H1 (cell line): ENCODE data around the gene UGGT1. TPM values are rescaled to one million over a fixed set of nuclear protein-coding genes. Genes with fewer than 3 reads are reported as not detected.

Experiments
- CTCF ChIA-PET: fragments of 300-600 bp; sonication (Branson Sonifier 250); formaldehyde crosslinking; loops from one replicate; lab custom pipeline; 2021; ENCODE audit not compliant: partially characterized antibody; lab: Charles Lee
- POLR2A ChIA-PET: fragments of 300-600 bp; sonication (Branson Sonifier 250); formaldehyde crosslinking; loops from one replicate; lab custom pipeline; 2021; ENCODE audit warnings: inconsistent platforms; ENCODE audit not compliant: partially characterized antibody; lab: Charles Lee
- DNase-seq, 2 experiments: peaks; one replicate each; pipeline versions ENCODE4 v3.0.0 to v3.0.0-alpha.2; 2010 to 2022; ENCODE audit warnings: low spot score in 2 of 2, low read depth in 1 of 2, mixed read lengths in 1 of 2
- FAIRE-seq: peaks from 2 replicates; lab custom pipeline; 2011; peaks lifted over from hg19 to GRCh38; lab: Jason Lieb, UNC
- H2AFZ ChIP-seq: 2 replicates; pipeline ENCODE4 v1.8.1; 2012; ENCODE audit warnings: low read length, inconsistent platforms
- H2AK5ac ChIP-seq: 2 replicates; pipeline ENCODE4 v1.6.1; 2013; ENCODE audit warnings: low read depth, low read length
- H2BK120ac ChIP-seq: replicated peaks from 2 replicates; pipeline ENCODE3; 2013; ENCODE audit warnings: low read depth, low read length, inconsistent platforms
- H2BK12ac ChIP-seq: 2 replicates; pipeline ENCODE4 v1.6.1; 2013; ENCODE audit warnings: low read depth, low read length
- H2BK15ac ChIP-seq: 2 replicates; pipeline ENCODE4 v1.6.1; 2013; ENCODE audit warnings: low read length
- H2BK20ac ChIP-seq: 2 replicates; pipeline ENCODE4 v1.6.1; 2013; ENCODE audit warnings: low read length
- H2BK5ac ChIP-seq: 2 replicates; pipeline ENCODE4 v1.6.1; 2013; ENCODE audit warnings: low read depth, low read length
- H3K14ac ChIP-seq: 2 replicates; pipeline ENCODE4 v1.6.1; 2013; ENCODE audit warnings: inconsistent platforms; ENCODE audit not compliant: insufficient read length
- H3K18ac ChIP-seq: 2 replicates; pipeline ENCODE4 v1.6.1; 2013; ENCODE audit warnings: low read length; ENCODE audit errors: extremely low read depth
- H3K23ac ChIP-seq: 2 replicates; pipeline ENCODE4 v1.6.1; 2013; ENCODE audit warnings: inconsistent platforms; ENCODE audit not compliant: insufficient read length
- H3K23me2 ChIP-seq: 2 replicates; pipeline ENCODE4 v1.6.1; 2013; ENCODE audit warnings: low read depth, low read length
- H3K27ac ChIP-seq: 2 replicates; pipeline ENCODE4 v1.6.1; 2011; ENCODE audit warnings: low read depth, low read length, inconsistent platforms
- H3K27me3 ChIP-seq, 4 experiments: replicated peaks in 1 of 4; 1 replicate in 1 of 4; 2 replicates in 3 of 4; pipeline versions ENCODE4 v1.6.1 to v1.8.1; 2011 to 2013; ENCODE audit warnings: low read length in 3 of 4, mild to moderate bottlenecking in 3 of 4, inconsistent platforms in 2 of 4, mixed read lengths in 2 of 4, moderate library complexity in 1 of 4; ENCODE audit not compliant: control insufficient read depth in 3 of 4, insufficient read depth in 3 of 4; ENCODE audit errors: extremely low read depth in 1 of 4
- H3K36me3 ChIP-seq, 4 experiments: 2 replicates each; pipeline versions ENCODE4 v1.6.1 to v1.8.1; 2011 to 2013; ENCODE audit warnings: mild to moderate bottlenecking in 4 of 4, low read length in 3 of 4, moderate library complexity in 2 of 4, control low read depth in 1 of 4, inconsistent platforms in 1 of 4; ENCODE audit not compliant: insufficient read depth in 4 of 4, control insufficient read depth in 2 of 4
- H3K4ac ChIP-seq: replicated peaks from 2 replicates; pipeline ENCODE3; 2013; ENCODE audit warnings: low read length, low read depth, mixed read lengths, inconsistent platforms; ENCODE audit not compliant: insufficient read length
- H3K4me1 ChIP-seq, 4 experiments: replicated peaks in 1 of 4; 1 replicate in 1 of 4; 2 replicates in 3 of 4; pipeline versions ENCODE4 v1.6.1 to v1.8.1; 2011 to 2013; ENCODE audit warnings: low read length in 3 of 4, inconsistent platforms in 2 of 4, mixed read lengths in 1 of 4; ENCODE audit not compliant: insufficient read depth in 4 of 4, control insufficient read depth in 3 of 4
- H3K4me2 ChIP-seq, 2 experiments: 2 replicates each; pipeline versions ENCODE4 v1.6.1 to v1.8.1; 2011 to 2013; ENCODE audit warnings: low read depth in 2 of 2, low read length in 2 of 2, control low read depth in 1 of 2, inconsistent platforms in 1 of 2, mild to moderate bottlenecking in 1 of 2; ENCODE audit not compliant: insufficient read depth in 1 of 2
- H3K4me3 ChIP-seq, 4 experiments: fragments of 200-600, 300-600 bp in 1 of 4; sonication (generic), shearing (Covaris generic), sonication (Bioruptor Twin) in 1 of 4; 2 replicates each; pipeline versions ENCODE4 v1.5.1 to v1.8.1; 2011 to 2016; ENCODE audit warnings: low read length in 4 of 4, low read depth in 3 of 4, control low read depth in 2 of 4, inconsistent platforms in 2 of 4, mild to moderate bottlenecking in 2 of 4, mixed read lengths in 1 of 4, moderate library complexity in 1 of 4; ENCODE audit not compliant: insufficient read depth in 2 of 4; ENCODE audit errors: extremely low read depth in 1 of 4
- H3K56ac ChIP-seq: replicated peaks from 2 replicates; pipeline ENCODE3; 2013; ENCODE audit warnings: low read depth, mild to moderate bottlenecking, mixed read lengths, low read length, inconsistent platforms; ENCODE audit not compliant: insufficient read length
- H3K79me1 ChIP-seq: 2 replicates; pipeline ENCODE4 v1.6.1; 2013; ENCODE audit warnings: low read depth, low read length, control low read depth
- H3K79me2 ChIP-seq, 2 experiments: 2 replicates each; pipeline versions ENCODE4 v1.6.1 to v1.8.1; 2012 to 2013; ENCODE audit warnings: low read length in 2 of 2, mild to moderate bottlenecking in 2 of 2, inconsistent platforms in 1 of 2; ENCODE audit not compliant: insufficient read depth in 2 of 2, control insufficient read depth in 1 of 2
- H3K9ac ChIP-seq, 4 experiments: replicated peaks in 1 of 4; 1 replicate in 1 of 4; 2 replicates in 3 of 4; pipeline versions ENCODE4 v1.6.1 to v1.8.1; 2011 to 2013; ENCODE audit warnings: low read depth in 3 of 4, low read length in 3 of 4, control low read depth in 2 of 4, mild to moderate bottlenecking in 2 of 4, moderate library complexity in 2 of 4, inconsistent platforms in 1 of 4; ENCODE audit errors: extremely low read depth in 1 of 4
- H3K9me3 ChIP-seq, 2 experiments: 2 replicates each; pipeline versions ENCODE4 v1.6.1 to v1.8.1; 2012 to 2013; ENCODE audit warnings: mild to moderate bottlenecking in 2 of 2, moderate library complexity in 2 of 2, control low read depth in 1 of 2, inconsistent platforms in 1 of 2, low read depth in 1 of 2, low read length in 1 of 2, mixed read lengths in 1 of 2; ENCODE audit not compliant: insufficient read depth in 2 of 2
- H4K20me1 ChIP-seq, 2 experiments: replicated peaks in 1 of 2; 2 replicates each; pipeline versions ENCODE3 to v1.8.1; 2011 to 2013; ENCODE audit warnings: inconsistent platforms in 2 of 2, low read length in 2 of 2, mild to moderate bottlenecking in 1 of 2; ENCODE audit not compliant: insufficient read depth in 2 of 2, control insufficient read depth in 1 of 2
- H4K5ac ChIP-seq: 2 replicates; pipeline ENCODE4 v1.6.1; 2013; ENCODE audit warnings: low read length, low read depth, mixed read lengths, inconsistent platforms; ENCODE audit not compliant: insufficient read length
- H4K8ac ChIP-seq: 2 replicates; pipeline ENCODE4 v1.8.0; 2013; ENCODE audit warnings: mild to moderate bottlenecking, moderate library complexity, low read length, inconsistent platforms; ENCODE audit not compliant: insufficient read depth; ENCODE audit errors: extremely low read depth
- H4K91ac ChIP-seq: replicated peaks from 2 replicates; pipeline ENCODE3; 2013; ENCODE audit warnings: low read length, mixed read lengths, inconsistent platforms; ENCODE audit not compliant: insufficient read length
- NANOG ChIP-seq: IDR thresholded peaks from 2 replicates; pipeline ENCODE4 v1.6.1; 2011; ENCODE audit warnings: low read length, low read depth, mild to moderate bottlenecking, inconsistent platforms; ENCODE audit not compliant: insufficient read depth, poor library complexity, severe bottlenecking
- RAD21 ChIP-seq, 2 experiments: IDR thresholded peaks in 1 of 2; conservative IDR thresholded peaks in 1 of 2; 2 replicates each; pipeline ENCODE4 v1.6.1; 2011; ENCODE audit warnings: low read depth in 2 of 2, low read length in 2 of 2, improper control_type of control experiment in 1 of 2, inconsistent platforms in 1 of 2, mild to moderate bottlenecking in 1 of 2, moderate library complexity in 1 of 2
- SP2 ChIP-seq: IDR thresholded peaks from 2 replicates; pipeline ENCODE4 v1.6.1; 2012; ENCODE audit warnings: mild to moderate bottlenecking, low read length, inconsistent platforms
- TAF7 ChIP-seq: optimal IDR thresholded peaks from 2 replicates; pipeline ENCODE3; 2011; ENCODE audit warnings: low read depth, mild to moderate bottlenecking, inconsistent platforms, low read length, moderate library complexity, borderline replicate concordance
- TBP ChIP-seq: IDR thresholded peaks from 2 replicates; pipeline ENCODE4 v1.6.1; 2011; ENCODE audit warnings: low read depth, low read length, improper control_type of control experiment
- WGBS, 2 experiments: shearing (Covaris generic) in 1 of 2; methylation state at CpG; one replicate each; pipeline versions ENCODE4 v1.1.6 to v1.1.7; 2013 to 2015; ENCODE audit warnings: low lambda C conversion rate in 2 of 2, mixed read lengths in 2 of 2, inconsistent platforms in 1 of 2, low coverage in 1 of 2, missing lambda C conversion rate in 1 of 2; ENCODE audit not compliant: insufficient replicate concordance in 2 of 2, insufficient coverage in 1 of 2, insufficient read length in 1 of 2; ENCODE audit errors: extremely low coverage in 1 of 2, missing lambda C conversion rate in 1 of 2; 5-methylcytosine and 5-hydroxymethylcytosine counted together
- polyA plus RNA-seq, 7 experiments: library from polyadenylated mRNA; depleted of rRNA in 3 of 7; stranded (reverse) in 5 of 7; unstranded in 2 of 7; fragments of >200 nt in 5 of 7; fragments of 200-250 nt in 2 of 7; gene quantifications; 1 replicate in 5 of 7; 2 replicates in 1 of 7; 4 replicates in 1 of 7; pipeline versions ENCODE4 v1.2.1 to v1.2.3, GENCODE V29; 2011 to 2013; ENCODE audit warnings: missing spikeins in 2 of 7, mixed read lengths in 2 of 7
- total RNA-seq: library from RNA; stranded (reverse); fragmentation: NEBNext Ultra II Directional; extraction: Animal tissue kit (Norgen Biotek cat#: 25700); gene quantifications from 2 replicates; pipeline ENCODE4 v1.2.1, GENCODE V29; 2021

The UGGT1 gene
- total and polyA plus RNA-seq, 2 of the 8 experiments (the other 6 are each of a cell fraction or from before 2014, with no cell fraction given): 14.9 to 57.3 TPM

GRCh38 chr2:128178149-128178649, 87.2 kb downstream of the UGGT1 start:
- no peaks in the 10 kb centered on the region for H3K9me3 ChIP-seq
- no peak overlapping the region for H2BK5ac ChIP-seq
- H3K23ac ChIP-seq: no peak overlapping the region
- POLR2A ChIA-PET: no interaction called here
- no peak overlapping the region for H4K8ac ChIP-seq
- H3K79me2 ChIP-seq: no peaks in the 10 kb centered on the region
- CTCF ChIA-PET: interaction anchor here (0.6 to 2.0 kb wide), 10 partner anchors 9 to 1011 kb away, joined by 3 to 7 read pairs (median 4); no protein-coding TSS in a partner anchor
- no peak overlapping the region for H3K9ac ChIP-seq
- no peak overlapping the region for H3K27ac ChIP-seq
- no peaks in the 10 kb centered on the region for H3K4me1 ChIP-seq
- no peak overlapping the region for H2BK12ac ChIP-seq
- no peak for TF ChIP-seq NANOG
- no peak for TF ChIP-seq TBP
- TF ChIP-seq SP2: no peak
- no peak for TF ChIP-seq TAF7
- TF ChIP-seq RAD21 (IDR thresholded peaks at IDR 0.05 in 1 of 2, conservative IDR thresholded peaks at IDR 0.05 in 1 of 2; ENCODE audit: low read depth in 2 of 2, low read length in 2 of 2): no peak
- H3K23me2 ChIP-seq: no peaks in the 10 kb centered on the region
- H2BK15ac ChIP-seq: no peak overlapping the region
- no peak overlapping the region for H3K18ac ChIP-seq
- H2AFZ ChIP-seq: no peak overlapping the region
- no peak overlapping the region for H2AK5ac ChIP-seq
- H3K4ac ChIP-seq: no peak overlapping the region
- no peak overlapping the region for H2BK20ac ChIP-seq
- no peak overlapping the region for H3K4me3 ChIP-seq
- no peaks in the 10 kb centered on the region for H3K79me1 ChIP-seq
- peaks cover 11 to 76% (median 58%) of the 10 kb centered on the region in 4 experiments for H3K36me3 ChIP-seq
- H3K4me2 ChIP-seq: no peak overlapping the region
- no peak for DNase-seq
- H3K56ac ChIP-seq: no peak overlapping the region
- no peak overlapping the region for H4K91ac ChIP-seq
- 95% methylated on average over 8 of the region's 8 CpGs; no CpG with 5 or more reads in 1 of the 2 experiments for WGBS, 2 experiments
- H2BK120ac ChIP-seq: no peak overlapping the region
- H3K27me3 ChIP-seq: no peaks in the 10 kb centered on the region
- no peak overlapping the region for H3K14ac ChIP-seq
- no peak for FAIRE-seq
- no peak overlapping the region for H4K5ac ChIP-seq
- no peaks in the 10 kb centered on the region for H4K20me1 ChIP-seq
